SHP77 (cell line): ENCODE measurements around the gene PRKCA.
"Not testable (repeated sequence)": the region's sequence is repeated elsewhere in the genome, so short reads cannot be mapped to it uniquely, and the experiment has no call there.

Experiments
- DNase-seq, 2 experiments: peaks; one replicate each; lab custom pipeline; 2025; lab: John Stamatoyannopoulos, UW

Gene PRKCA

DNA sequence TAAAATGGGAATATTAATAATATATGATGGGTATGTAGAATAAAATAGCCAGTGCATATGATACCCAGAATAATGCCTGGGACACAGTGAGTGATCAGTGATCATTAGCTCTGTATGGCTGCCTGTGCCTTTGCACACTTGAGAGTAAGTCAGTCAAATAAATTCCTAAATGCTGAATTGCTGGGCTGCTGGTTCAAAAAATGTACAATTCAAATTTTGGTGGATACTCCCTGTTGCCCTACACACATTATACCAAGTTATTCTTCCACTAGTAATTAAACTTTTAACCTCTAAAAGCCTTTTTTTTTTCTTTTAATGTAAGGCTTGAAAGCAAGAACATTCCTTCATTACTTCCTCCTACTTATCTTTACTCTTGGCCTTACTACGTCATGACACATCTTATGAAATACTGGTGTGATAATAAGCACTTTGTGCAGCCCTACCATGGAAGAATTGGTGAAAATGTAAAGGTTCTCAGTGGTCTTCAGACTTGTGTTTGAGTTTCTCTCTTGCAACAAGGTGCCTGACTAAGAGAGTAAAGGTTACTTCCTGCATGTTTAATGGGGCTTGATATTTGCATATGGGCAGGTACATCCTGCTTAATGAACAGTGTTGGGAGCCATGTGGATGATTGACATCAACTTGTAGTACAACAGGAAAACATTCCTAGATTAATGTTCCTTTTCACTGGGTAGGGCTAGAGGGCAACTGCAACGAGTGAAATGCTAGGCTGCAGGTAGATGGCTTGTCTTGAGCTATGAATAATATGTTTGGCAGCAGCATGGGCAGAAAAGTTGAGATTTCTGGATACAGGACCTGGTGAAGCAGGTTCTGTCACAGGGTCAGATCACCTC is 84.3 kb downstream of the PRKCA start:
- DNase-seq = no peak

DNA sequence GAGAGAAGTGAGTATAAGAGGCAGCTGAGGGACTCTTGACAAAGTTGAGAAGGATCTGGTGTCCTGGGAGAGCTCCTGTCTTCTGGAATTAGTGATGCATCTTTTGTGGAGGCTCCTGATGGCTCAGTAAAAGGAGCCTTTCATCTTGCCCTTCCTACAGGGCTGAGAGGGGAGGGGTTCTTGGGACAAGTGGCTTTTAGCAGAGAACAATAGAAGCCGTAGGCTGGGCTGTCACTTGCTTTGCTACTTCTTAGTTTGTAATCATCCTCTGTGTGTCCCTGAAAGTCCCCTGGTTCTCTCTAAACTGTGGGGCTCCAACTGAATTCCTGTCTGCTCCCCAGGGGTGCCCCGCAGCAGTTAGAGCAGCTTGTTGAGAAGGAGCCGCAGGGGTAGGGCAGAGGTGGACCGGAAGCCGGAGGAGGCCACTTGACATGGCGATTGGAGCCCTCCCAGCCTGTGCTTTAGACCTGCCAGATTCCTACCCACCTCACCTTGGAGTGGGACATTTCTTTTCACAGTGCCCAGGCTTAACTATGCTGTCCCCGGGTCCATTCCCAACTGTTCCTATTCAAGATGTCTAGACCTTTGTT is 85.1 kb downstream of the PRKCA start:
- no peak for DNase-seq

DNA sequence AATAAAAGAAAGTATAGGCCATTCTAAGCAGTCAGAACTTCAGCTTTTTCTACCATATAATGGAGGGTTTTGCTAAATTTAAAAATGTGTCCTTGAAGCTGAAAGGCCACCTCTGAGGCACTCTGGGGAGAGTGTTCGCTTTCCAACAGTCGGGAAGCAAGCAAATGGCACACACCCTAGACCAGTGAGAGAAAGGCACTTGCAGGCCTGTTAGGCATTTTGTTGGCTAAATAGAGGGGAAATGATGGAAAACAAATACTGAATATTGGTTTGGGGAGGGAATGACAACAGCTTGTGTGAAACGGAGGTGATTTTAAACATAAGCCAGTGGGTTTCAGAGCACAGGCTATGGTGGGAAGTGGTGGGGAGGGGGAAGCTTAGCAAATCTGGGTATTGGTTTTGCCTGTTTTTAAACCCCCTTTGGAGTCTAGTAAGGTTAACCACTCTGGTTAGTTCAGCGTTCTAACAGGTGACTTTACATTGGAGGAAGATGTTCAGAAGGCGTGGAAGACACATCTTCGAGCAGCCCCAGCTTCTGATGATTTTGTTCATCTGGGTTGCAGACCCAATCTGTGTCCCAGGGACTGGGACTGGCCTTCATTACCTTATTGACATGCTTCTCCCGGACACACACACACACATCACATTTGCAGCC is 90.5 kb downstream of the PRKCA start:
- no peak for DNase-seq

DNA sequence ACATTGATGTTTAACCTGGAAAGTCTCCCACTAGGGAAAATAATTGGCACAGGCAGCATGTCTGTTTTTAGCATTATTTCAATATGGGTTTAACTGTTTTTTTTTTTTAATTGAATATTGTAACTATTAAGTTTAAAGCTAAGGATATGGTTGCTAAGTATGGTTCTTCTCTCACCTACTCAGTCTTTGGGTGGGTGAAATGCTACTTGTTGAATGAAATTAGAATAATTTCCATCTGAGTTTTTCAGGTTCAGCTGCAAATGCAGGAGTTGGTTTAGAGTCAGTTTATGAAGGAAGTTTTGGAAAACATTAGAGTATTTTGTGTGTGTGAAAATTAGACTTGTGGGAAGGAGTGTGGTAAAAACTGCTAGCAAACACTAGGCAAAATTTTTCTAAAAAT is 93.5 kb downstream of the PRKCA start:
- DNase-seq = no peak

DNA sequence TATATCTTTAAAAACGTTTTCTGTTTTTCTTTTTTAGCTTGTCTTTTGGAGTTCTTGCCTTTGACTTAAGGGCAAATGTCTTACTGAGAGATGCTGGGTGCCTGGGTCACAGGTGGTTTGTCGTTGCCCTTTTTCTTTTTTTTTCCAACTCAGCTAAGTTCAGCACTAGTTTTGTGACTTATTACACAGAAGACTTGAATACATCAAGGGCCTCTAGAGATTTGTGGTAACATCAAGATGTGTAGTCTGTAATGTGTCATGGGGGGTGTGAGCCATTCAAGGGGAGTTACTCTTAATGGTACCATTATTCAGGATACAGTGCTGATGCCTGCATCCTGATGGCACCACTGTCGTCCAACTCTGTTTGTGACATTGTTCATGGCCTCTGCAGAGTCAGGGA is 95.1 kb downstream of the PRKCA start:
- DNase-seq = no peak

DNA sequence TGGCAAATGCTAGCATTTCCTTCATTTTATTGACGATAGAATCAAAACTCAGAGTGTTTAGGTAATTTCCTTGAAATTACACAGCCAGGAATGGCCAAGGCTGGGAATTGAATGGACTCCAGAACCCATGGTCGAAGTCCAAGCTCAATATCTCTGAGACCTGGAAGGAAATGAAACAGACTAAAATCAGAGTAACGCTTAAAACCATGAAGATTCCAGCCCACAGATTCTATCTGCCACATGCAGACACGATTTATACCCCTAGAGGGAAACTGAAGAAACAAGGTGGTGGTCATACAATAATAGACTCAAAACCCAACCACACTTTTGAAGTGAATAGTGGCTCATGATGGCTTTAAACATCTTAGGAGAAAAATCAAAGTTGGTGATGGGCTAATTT is 95.6 kb downstream of the PRKCA start:
- no peak for DNase-seq

DNA sequence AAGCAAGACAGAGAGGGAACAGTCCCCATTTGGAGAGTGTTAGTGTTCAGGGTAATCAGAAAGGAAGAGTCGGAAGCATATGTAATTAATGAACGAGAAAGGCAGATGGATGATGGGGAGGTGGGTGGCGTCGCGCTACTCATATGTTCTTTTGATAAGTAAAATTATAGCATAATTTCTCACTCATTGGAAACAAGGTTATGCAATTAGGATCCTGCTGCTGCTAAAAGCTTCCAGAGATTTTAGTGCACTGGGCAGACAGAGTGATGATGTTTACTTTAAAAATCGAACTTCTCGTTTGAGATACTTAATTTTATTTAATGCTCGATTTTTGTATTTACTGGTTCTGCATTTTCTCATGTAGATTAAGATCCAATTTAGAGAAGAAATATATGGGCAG is 96.2 kb downstream of the PRKCA start:
- no peak for DNase-seq

DNA sequence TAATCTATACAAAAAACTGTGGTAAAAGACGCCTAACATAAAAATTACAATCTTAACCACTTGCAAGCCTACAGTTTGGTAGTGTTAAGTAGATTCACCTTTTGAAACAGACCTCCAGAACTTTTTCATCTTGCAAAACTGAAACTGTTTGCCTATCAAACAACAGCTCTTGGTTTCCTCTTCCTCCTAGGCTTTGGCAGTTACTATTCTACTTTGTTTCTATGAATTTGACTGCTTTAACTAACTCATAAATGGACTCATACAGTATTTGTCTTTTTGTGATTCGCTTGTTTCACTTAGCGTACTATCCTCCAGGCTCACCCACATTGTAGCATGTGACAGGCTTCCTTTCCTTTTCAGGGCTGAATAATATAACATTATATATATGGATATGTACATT is 97.0 kb downstream of the PRKCA start:
- DNase-seq = no peak

DNA sequence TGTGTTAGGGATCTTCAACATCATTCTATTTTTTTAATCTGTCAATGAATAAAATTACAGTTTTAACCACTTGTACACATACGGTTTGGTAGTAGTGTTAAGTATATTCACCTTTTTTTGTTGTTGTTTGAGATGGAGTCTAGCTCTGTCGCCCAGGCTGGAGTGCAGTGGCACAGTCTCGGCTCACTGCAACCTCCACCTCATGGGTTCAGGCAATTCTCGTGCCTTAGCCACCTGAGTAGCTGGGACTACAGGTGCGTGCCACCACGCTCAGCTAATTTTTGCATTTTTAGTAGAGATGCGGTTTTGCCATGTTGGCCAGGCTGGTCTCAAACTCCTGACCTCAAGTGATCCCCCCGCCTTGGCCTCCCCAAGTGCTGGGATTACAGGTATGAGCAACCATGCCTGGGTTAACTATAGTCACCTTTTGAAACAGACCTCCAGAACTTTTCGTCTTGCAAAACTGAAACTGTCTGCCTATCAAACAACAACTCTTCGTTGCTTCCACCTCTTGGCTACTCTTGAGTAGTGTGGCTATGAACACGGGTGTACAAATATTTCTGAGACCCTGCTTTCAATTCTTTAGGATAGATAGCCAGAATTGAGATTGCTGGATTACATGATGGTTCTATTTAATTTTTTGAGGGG is 97.8 kb downstream of the PRKCA start:
- DNase-seq = not testable (repeated sequence)

DNA sequence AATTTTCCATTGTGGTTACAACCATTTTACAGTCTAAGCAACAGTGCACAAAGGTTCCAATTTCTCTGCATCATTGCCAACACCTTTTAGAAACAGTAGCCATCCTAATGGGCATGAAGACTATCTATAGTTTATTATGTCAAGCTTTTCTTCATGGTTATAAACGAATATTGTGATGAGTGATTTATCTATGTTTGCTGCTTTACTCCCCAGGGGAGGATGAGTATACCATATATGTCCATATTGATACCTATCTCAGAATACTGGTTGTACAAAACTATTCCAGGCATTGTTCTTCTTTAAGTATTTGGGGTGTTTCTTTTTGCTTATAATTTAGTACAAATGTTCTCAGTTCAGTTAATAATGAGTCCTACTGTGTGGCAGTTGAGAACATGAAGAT is 98.3 kb downstream of the PRKCA start:
- DNase-seq = no peak

DNA sequence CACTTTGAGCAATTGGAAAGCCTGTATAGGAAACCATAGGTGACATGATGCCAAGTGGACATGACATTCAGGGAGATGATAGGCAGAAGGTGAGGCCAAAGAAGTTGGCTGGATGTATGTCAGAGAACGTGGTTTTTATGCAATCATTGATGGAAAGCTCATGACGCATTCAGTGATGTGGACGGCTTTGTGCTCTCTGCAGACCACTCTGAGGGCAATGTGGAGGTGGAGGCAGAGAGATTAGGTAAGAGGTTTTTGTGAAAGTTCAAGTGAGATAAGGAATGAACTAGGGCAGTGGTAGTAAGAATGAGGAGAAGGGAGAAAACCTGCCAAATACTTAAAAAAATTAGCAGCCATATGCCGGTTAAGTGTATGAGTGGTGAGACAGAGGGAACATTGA is 99.0 kb downstream of the PRKCA start:
- no peak for DNase-seq

DNA sequence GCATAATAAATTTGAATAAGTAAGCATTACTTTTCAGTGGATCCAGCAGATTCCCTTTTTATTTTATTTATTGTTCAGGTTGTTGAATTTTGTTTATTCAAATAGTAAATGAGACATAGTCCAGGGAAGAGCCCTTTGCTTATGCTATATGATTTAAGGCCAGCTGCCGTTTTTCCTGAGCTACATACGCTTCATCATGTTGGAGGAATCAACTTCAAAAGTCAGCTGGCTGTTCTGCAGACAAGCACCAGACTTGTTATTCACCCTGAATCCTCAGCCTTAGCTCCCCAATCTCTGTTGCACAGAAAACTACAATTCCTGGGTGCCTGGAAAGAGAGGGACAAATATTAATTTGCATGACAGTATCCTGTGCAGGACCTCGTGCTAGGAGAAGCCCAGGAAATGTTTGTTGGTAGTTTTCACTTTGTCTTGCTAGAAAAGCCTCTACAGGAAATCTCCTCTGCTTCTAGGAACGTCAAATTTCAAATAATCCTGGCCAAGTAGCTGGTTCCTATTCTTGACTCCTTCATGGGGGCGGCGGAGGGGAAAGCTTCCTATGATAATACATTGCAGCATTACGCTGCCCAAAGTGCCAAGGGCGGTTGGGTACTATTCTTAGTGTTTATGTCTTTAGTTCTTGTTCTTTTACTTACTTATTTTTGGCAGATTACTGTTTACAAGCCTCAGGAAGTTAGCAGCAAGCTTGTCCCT is 101.6 kb downstream of the PRKCA start:
- no peak for DNase-seq

DNA sequence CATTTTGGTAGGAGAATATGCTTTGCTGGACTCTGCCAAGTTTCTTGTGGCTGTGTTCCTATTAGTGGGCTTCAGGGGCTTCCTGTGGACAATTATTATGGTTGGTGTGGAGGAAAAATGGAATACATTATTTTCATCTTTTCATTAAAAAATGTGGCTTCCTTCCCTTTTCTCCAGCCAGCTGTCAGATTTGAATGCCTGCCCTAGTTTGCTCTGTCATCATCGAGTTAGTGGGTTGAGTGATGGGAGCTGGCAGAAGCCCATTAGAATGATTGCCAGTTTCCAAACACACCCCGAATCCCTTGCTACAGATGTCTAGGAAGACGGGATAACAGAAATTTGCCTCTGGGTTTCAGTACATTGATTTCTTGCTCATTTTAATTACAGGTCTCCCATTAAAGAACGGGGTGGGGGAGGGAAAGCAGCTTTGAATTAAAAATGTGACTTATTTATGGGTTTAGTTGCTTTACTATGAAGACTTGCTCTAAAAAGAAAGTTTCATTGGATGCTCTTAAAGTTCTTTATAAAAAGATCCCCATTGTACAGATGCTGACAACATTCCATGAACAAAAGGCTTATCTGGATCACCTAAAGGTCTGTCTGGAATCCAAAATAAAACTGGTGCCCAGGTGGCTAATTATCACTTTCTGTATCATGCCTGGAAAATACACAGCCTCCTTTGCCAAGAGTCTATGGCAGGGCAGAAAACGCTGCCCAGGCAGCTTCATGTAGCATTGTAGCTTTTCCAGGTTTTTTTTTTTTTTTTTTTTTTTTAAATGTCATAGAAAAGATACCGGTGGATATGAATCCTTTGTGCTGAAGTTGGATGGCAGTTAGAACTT is 103.6 kb downstream of the PRKCA start:
- DNase-seq = no peak

DNA sequence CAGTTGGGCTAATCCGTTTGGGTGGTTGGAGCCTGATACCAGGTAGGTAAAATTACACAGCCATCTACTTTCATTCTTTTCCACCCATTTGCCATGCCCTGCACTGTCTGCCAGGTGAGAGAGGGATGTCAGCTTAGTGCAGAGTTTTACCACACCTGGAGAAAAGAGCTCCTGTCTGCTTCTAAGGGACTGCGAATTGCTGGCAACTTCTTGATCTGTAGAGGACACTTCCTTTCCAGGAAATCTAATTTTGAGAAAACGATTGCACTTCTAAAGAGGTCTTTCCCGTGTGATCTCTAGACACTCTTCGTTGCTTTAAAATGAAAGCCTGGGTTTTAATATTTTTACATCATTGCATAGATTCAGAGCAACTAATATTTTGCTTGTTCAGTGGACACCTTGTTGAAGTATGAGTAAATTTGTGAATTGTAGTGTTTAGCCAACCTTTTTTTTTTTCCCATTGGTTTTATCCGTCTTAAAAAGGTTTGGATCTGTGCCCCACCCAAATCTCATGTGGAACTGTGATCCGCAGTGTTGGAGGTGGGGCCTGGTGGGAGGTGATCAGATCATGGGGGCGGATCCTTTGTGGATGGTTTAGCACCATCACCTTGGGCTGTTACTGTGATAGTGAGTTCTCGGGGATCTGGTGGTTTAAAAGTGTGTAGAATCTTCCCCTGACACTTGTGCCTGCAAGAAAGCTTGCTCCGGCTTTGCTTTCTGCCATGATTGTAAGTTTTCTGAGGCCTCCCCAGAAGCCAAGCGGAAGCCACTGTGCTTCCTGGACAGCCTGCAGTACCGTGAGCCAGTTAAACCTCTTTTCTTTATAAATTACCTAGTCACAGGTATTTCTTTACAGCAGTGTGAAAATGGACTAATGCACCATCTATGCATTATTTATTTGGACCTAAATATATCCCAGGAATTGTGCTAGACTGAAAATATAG is 104.6 kb downstream of the PRKCA start:
- no peak for DNase-seq

DNA sequence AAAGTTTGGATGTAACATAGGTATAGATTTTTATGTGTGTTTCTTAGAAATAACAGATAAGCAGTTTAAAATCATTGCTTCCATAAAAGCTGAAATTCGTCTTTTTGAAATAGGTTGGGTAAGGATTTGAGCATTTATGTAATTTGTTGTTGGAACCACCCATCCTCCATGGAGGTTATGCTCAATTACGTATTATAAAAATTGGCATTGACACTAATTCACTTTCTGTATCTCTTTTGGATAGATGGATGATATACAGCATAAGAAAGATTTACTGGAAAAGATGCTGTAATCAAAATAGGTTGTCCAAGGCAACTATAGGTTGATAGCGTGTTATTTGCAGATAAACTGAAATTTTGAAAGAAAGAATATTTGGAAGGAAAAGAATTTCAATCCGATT is 105.5 kb downstream of the PRKCA start:
- no peak for DNase-seq

DNA sequence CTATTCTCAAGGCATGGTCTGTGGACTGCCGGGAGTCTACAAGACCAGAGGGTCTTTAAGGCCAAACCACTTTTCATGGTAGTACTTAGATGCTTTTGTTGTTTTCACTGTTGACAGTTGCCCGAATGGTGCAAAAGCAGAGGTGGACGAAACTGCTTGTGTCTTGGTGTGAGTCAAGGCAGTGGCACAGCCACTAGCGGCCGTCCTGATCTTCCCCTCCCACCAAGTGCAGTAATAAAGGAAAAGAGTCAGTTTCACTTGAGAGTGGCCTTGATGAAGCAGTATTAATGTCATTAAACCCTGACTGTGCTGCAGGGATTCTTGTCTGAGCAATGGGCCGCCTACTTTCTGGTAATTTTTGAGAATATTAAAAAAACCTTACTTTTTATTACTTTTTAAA is 109.1 kb downstream of the PRKCA start:
- no peak for DNase-seq

DNA sequence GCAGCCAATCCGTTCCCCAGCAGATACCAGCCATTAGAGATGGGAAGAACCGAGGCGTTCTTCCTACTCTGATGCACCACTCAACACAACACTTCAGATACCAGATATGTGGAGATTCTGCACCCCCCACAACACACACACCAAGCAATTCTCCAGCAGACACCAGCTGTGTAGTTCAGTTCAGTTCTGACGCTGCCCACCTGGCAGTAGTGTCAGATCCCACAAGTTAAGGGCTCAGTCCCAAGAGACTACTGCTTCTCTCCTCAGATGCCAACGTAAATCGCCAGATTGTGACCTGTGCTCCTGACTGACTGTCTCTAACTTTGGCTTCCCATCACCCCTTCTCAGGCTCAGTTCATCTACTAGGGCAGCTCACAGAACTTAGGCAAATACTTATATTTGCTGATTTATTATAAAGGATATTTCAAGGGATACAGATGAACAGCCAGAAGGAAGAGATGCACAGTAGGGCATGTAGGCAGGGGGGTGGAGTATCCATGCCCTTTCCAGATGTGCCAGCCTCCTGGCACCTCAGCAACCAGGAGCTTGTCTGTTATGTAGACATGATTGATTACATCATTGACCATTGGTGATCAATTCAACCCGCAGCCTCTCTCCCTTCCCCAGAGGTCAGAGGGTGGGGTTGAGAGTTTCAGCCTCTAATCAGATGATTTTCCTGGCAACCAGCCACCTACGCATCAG is 110.6 kb downstream of the PRKCA start:
- DNase-seq = no peak

DNA sequence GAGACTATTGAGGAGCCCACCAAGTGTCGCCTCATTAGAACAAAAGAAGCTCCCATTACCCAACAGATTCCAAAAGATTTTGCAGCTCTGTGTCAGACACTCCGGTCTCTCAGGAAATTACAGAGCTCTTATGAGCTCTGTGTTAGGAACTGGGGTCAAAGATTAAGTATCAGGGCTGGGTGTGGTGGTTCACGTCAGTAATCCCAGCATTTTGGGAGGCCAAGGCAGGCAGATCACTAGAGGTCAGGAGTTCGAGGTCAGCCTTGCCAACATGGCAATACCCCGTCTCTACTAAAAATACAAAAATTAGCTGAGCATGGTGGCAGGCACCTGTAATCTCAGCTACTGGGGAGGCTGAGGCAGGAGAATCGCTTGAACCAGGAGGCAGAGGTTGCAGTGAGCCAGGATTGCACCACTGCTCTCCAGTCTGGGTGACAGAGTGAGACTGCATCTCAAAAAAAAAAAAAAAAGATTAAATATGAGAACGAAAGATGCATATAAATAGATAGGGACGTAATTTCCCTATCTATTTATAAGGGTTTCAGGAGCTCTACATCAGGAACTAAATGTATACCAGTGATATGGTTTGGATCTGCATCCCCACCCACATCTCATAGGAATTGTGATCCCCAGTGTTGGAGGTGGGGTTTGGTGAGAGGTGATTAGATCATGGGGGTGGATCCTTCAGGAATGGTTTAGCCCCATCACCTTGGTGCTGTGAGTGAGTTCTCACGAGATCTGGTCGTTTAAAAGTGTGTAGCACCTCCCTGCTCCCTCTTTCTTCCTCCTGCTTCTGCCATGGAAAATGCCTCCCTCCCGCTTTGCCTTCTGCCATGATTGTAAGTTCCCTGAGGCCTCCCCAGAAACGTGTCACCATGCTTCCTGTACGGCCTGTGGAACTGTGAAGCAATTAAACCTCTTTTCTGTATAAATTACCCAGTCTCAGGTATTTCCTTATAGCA is 111.4 kb downstream of the PRKCA start:
- no peak for DNase-seq
